HepG2 (cell line): ENCODE measurements around the gene RNASE11. TPM values are rescaled to one million over a fixed set of nuclear protein-coding genes. Genes with fewer than 3 reads are reported as not detected.

Source experiments
- ATM ChIP-seq: fragments of 450-650 bp; IDR thresholded peaks from 2 replicates; pipeline ENCODE4 v1.7.1; 2017; ENCODE audit warnings: mild to moderate bottlenecking, borderline replicate concordance
- ESRRA ChIP-seq: sonication (generic); formaldehyde crosslinking; IDR thresholded peaks from 2 replicates; pipeline ENCODE4 v1.5.1; 2020; ENCODE audit warnings: mild to moderate bottlenecking, low read depth, missing genetic modification reagents
- FOXA1 ChIP-seq, 2 experiments: fragments of 450-650 bp in 1 of 2; sonication (generic) in 1 of 2; formaldehyde crosslinking in 1 of 2; IDR thresholded peaks; 2 replicates each; pipeline versions ENCODE4 v1.4.0 to v1.6.1; 2016 to 2020; ENCODE audit warnings: missing genetic modification reagents in 1 of 2
- FOXK1 ChIP-seq: sonication (generic); formaldehyde crosslinking; IDR thresholded peaks from 2 replicates; pipeline ENCODE4 v1.4.0; 2020; ENCODE audit warnings: low read depth, missing genetic modification reagents, borderline replicate concordance
- GATAD2A ChIP-seq: IDR thresholded peaks from 2 replicates; pipeline ENCODE4 v1.6.1; 2016
- GFI1 ChIP-seq: sonication (generic); formaldehyde crosslinking; IDR thresholded peaks from 2 replicates; pipeline ENCODE4 v1.5.0; 2020; ENCODE audit warnings: missing genetic modification reagents, mild to moderate bottlenecking, borderline replicate concordance
- KLF11 ChIP-seq: IDR thresholded peaks from 2 replicates; pipeline ENCODE4 v1.6.1; 2016; ENCODE audit warnings: missing compliant biosample characterization
- NR2F6 ChIP-seq, 2 experiments: IDR thresholded peaks; 2 replicates each; pipeline ENCODE4 v1.6.1; 2016; ENCODE audit warnings: antibody characterized with exemption in 1 of 2, mild to moderate bottlenecking in 1 of 2
- PHF5A ChIP-seq: IDR thresholded peaks from one replicate; pipeline ENCODE4 v1.6.1; 2018; ENCODE audit warnings: low read depth, missing genetic modification reagents; ENCODE audit not compliant: unreplicated experiment
- POGZ ChIP-seq: sonication (generic); formaldehyde crosslinking; IDR thresholded peaks from 2 replicates; pipeline ENCODE4 v1.4.0; 2020; ENCODE audit warnings: mild to moderate bottlenecking, missing genetic modification reagents
- PRMT3 ChIP-seq: sonication (generic); formaldehyde crosslinking; IDR thresholded peaks from 2 replicates; pipeline ENCODE4 v1.8.1; 2022; ENCODE audit warnings: low read depth, mild to moderate bottlenecking, moderate library complexity, missing genetic modification reagents, borderline replicate concordance
- RARA ChIP-seq: IDR thresholded peaks from 2 replicates; pipeline ENCODE4 v1.6.1; 2016; ENCODE audit warnings: missing genetic modification reagents, missing compliant biosample characterization
- SIX1 ChIP-seq: sonication (generic); formaldehyde crosslinking; IDR thresholded peaks from 2 replicates; pipeline ENCODE4 v1.4.0; 2020; ENCODE audit warnings: missing genetic modification reagents, borderline replicate concordance
- ZFY ChIP-seq: sonication (generic); formaldehyde crosslinking; IDR thresholded peaks from 2 replicates; pipeline ENCODE4 v1.4.0; 2020; ENCODE audit warnings: missing genetic modification reagents
- ZNF101 ChIP-seq: sonication (generic); formaldehyde crosslinking; IDR thresholded peaks from 2 replicates; pipeline ENCODE4 v1.4.0; 2020; ENCODE audit warnings: mild to moderate bottlenecking, low read depth, missing genetic modification reagents, borderline replicate concordance
- ZNF253 ChIP-seq: sonication (generic); formaldehyde crosslinking; IDR thresholded peaks from 2 replicates; pipeline ENCODE4 v1.8.0; 2022; ENCODE audit warnings: mild to moderate bottlenecking, missing genetic modification reagents, borderline replicate concordance
- ZNF619 ChIP-seq: sonication (generic); formaldehyde crosslinking; IDR thresholded peaks from 2 replicates; pipeline ENCODE4 v1.4.0; 2020; ENCODE audit warnings: mild to moderate bottlenecking, missing genetic modification reagents
- ZNF672 ChIP-seq: sonication (generic); formaldehyde crosslinking; IDR thresholded peaks from 2 replicates; pipeline ENCODE4 v1.8.1; 2022; ENCODE audit warnings: missing genetic modification reagents
- ZNF749 ChIP-seq: sonication (generic); formaldehyde crosslinking; IDR thresholded peaks from 2 replicates; pipeline ENCODE4 v1.8.0; 2022; ENCODE audit warnings: mild to moderate bottlenecking, missing genetic modification reagents, moderate library complexity, borderline replicate concordance
- ZNF790 ChIP-seq: sonication (generic); formaldehyde crosslinking; IDR thresholded peaks from 2 replicates; pipeline ENCODE4 v1.8.0; 2022; ENCODE audit warnings: missing genetic modification reagents, mild to moderate bottlenecking, borderline replicate concordance
- ZNF883 ChIP-seq: sonication (generic); formaldehyde crosslinking; IDR thresholded peaks from 2 replicates; pipeline ENCODE4 v1.5.1; 2020; ENCODE audit warnings: mild to moderate bottlenecking, missing genetic modification reagents; ENCODE audit errors: not compliant biosample characterization
- ZSCAN21 ChIP-seq: sonication (generic); formaldehyde crosslinking; IDR thresholded peaks from 2 replicates; pipeline ENCODE4 v1.8.0; 2022; ENCODE audit warnings: mild to moderate bottlenecking, missing genetic modification reagents, moderate library complexity, borderline replicate concordance
- ZSCAN31 ChIP-seq: sonication (generic); formaldehyde crosslinking; IDR thresholded peaks from 2 replicates; pipeline ENCODE4 v1.5.0; 2020; ENCODE audit warnings: low read depth, mild to moderate bottlenecking, missing genetic modification reagents
- polyA plus RNA-seq, 8 experiments: library from polyadenylated mRNA; depleted of rRNA in 3 of 8; stranded (reverse) in 7 of 8; unstranded in 1 of 8; fragments of >200 nt; fragmentation: Illumina TruSeq in 4 of 8; extraction: Trizol in 4 of 8; gene quantifications; 2 replicates each; pipeline versions ENCODE4 v1.2.1 to v1.2.3, GENCODE V29; 2011 to 2016; ENCODE audit warnings: low read depth in 4 of 8, missing spikeins in 1 of 8, mixed read lengths in 1 of 8; ENCODE audit not compliant: insufficient read depth in 1 of 8
- total RNA-seq, 5 experiments: library from RNA; depleted of rRNA; stranded (reverse); fragments of >200 nt; fragmentation: Illumina TruSeq; extraction: Trizol; gene quantifications; 2 replicates each; pipeline ENCODE4 v1.2.3, GENCODE V29; 2016; ENCODE audit warnings: low read depth in 1 of 5
- TF ChIP-seq, protein P1 (sequence below), 2 experiments: fragments of 450-650 bp in 1 of 2; sonication (generic) in 1 of 2; formaldehyde crosslinking; IDR thresholded peaks; 2 replicates each; pipeline versions ENCODE4 v1.5.0 to v1.8.0; 2020 to 2022; ENCODE audit warnings: mild to moderate bottlenecking in 1 of 2, missing genetic modification reagents in 1 of 2
- TF ChIP-seq, protein P2 (sequence below): sonication (generic); formaldehyde crosslinking; IDR thresholded peaks from 2 replicates; pipeline ENCODE4 v1.4.0; 2020; ENCODE audit warnings: mild to moderate bottlenecking, missing genetic modification reagents
- TF ChIP-seq, protein P3 (sequence below): sonication (generic); formaldehyde crosslinking; IDR thresholded peaks from 2 replicates; pipeline ENCODE4 v1.8.0; 2022; ENCODE audit warnings: low read depth, missing genetic modification reagents

RNASE11 gene
- total and polyA plus RNA-seq, 2 of the 13 experiments (the other 11 are each of a cell fraction or from before 2014, with no cell fraction given): not detected

DNA sequence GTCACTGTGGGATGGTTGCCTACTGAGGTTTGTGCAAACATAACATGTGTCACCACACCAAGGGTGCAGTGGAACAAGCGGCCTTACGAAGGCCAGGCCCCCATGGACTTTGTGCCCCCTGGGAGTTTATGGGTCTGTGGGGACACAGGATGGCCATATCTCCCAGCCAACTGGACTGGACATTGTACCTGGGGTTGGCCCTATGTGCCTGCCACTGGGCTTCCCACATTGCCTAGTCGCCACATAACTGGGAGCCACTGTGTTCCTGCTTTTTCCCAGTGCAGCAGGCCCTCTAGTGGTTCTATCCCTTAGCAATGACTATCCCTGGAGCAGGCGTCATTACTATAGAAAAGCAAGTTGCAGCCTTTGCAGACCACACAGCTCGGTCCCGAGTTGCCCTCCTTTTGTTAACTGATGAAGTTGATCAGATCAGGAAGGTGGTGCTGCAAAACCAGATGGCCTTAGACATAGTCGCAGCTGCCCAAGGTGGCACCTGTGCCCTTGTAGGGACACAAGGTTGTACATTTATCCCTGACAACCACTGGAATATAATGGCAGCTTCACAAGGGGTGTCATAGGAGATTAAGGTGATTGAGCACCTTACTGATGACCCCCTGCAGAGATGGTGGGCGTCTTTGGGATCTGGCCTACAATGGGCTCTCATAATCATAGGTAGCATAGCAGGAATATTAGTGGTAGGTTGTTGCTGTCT, 18.5 kb upstream of the RNASE11 start (continued):
- TF ChIP-seq, protein P1, sequence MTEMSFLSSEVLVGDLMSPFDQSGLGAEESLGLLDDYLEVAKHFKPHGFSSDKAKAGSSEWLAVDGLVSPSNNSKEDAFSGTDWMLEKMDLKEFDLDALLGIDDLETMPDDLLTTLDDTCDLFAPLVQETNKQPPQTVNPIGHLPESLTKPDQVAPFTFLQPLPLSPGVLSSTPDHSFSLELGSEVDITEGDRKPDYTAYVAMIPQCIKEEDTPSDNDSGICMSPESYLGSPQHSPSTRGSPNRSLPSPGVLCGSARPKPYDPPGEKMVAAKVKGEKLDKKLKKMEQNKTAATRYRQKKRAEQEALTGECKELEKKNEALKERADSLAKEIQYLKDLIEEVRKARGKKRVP (CRISPR knock-in tag; IDR thresholded peaks at IDR 0.05): no peak
- TF ChIP-seq PHF5A: no peak
- TF ChIP-seq, protein P2, sequence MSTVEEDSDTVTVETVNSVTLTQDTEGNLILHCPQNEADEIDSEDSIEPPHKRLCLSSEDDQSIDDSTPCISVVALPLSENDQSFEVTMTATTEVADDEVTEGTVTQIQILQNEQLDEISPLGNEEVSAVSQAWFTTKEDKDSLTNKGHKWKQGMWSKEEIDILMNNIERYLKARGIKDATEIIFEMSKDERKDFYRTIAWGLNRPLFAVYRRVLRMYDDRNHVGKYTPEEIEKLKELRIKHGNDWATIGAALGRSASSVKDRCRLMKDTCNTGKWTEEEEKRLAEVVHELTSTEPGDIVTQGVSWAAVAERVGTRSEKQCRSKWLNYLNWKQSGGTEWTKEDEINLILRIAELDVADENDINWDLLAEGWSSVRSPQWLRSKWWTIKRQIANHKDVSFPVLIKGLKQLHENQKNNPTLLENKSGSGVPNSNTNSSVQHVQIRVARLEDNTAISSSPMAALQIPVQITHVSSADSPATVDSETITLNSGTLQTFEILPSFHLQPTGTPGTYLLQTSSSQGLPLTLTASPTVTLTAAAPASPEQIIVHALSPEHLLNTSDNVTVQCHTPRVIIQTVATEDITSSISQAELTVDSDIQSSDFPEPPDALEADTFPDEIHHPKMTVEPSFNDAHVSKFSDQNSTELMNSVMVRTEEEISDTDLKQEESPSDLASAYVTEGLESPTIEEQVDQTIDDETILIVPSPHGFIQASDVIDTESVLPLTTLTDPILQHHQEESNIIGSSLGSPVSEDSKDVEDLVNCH (CRISPR knock-in tag): no peak
- TF ChIP-seq ZSCAN21 (CRISPR knock-in tag): no peak; the same call in 1 of the 2 replicates
- no peak for TF ChIP-seq PRMT3 (CRISPR knock-in tag)
- peak; percentile 47; the same call in 1 of the 2 replicates for TF ChIP-seq RARA
- TF ChIP-seq ZNF749 (CRISPR knock-in tag): no peak; the same call in 1 of the 2 replicates
- no peak for TF ChIP-seq ZSCAN31 (CRISPR knock-in tag)
- peak; percentile 77; the same call in 1 of the 2 replicates for TF ChIP-seq GFI1 (CRISPR knock-in tag)
- TF ChIP-seq ZNF101 (CRISPR knock-in tag): no peak
- no peak for TF ChIP-seq SIX1
- TF ChIP-seq ZFY (CRISPR knock-in tag): peak; percentile 47
- peak; percentile 61; the same call in 1 of the 2 replicates for TF ChIP-seq ESRRA (CRISPR knock-in tag)
- TF ChIP-seq POGZ: peak; percentile 84
- TF ChIP-seq ZNF672 (CRISPR knock-in tag): no peak
- peak; percentile 55 for TF ChIP-seq ZNF883
- no peak for TF ChIP-seq KLF11
- no peak for TF ChIP-seq ZNF790 (CRISPR knock-in tag)
- no peak for TF ChIP-seq ATM
- TF ChIP-seq FOXK1: no peak
- no peak for TF ChIP-seq ZNF253
- TF ChIP-seq NR2F6 (IDR thresholded peaks at IDR 0.05): no peak; the same call in 1 of the 2 replicates
- peak; percentile 20; the same call in 1 of the 2 replicates for TF ChIP-seq NR2F6 (CRISPR knock-in tag; IDR thresholded peaks at IDR 0.05)
- peak; percentile 48 for TF ChIP-seq ZNF619 (CRISPR knock-in tag)
- TF ChIP-seq, protein P3, sequence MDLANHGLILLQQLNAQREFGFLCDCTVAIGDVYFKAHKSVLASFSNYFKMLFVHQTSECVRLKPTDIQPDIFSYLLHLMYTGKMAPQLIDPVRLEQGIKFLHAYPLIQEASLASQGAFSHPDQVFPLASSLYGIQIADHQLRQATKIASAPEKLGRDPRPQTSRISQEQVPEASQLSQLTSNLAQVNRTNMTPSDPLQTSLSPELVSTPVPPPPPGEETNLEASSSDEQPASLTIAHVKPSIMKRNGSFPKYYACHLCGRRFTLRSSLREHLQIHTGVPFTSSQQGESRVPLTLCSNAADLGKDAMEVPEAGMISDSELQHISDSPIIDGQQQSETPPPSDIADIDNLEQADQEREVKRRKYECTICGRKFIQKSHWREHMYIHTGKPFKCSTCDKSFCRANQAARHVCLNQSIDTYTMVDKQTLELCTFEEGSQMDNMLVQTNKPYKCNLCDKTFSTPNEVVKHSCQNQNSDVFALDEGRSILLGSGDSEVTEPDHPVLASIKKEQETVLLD (CRISPR knock-in tag): no peak
- TF ChIP-seq FOXA1 (IDR thresholded peaks at IDR 0.05): no peak
- no peak for TF ChIP-seq FOXA1 (CRISPR knock-in tag; IDR thresholded peaks at IDR 0.05)
- TF ChIP-seq GATAD2A (CRISPR knock-in tag): peak; percentile 50; the same call in 1 of the 2 replicates
